Astrocyte (in vitro differentiated cells and primary cell): ENCODE measurements around the gene SPDYE17.
"Not testable (repeated sequence)": the region's sequence is repeated elsewhere in the genome, so short reads cannot be mapped to it uniquely, and the experiment has no call there.

Source experiments
- CTCF ChIP-seq: IDR thresholded peaks from 2 replicates; pipeline ENCODE4 v1.5.1; 2011; ENCODE audit warnings: low read depth, mild to moderate bottlenecking, inconsistent platforms, low read length, moderate library complexity; ENCODE audit not compliant: insufficient read depth
- EZH2 ChIP-seq: IDR thresholded peaks from 2 replicates; pipeline ENCODE4 v1.6.1; 2012; ENCODE audit warnings: mild to moderate bottlenecking, low read length, inconsistent platforms; ENCODE audit not compliant: insufficient read depth

DNA sequence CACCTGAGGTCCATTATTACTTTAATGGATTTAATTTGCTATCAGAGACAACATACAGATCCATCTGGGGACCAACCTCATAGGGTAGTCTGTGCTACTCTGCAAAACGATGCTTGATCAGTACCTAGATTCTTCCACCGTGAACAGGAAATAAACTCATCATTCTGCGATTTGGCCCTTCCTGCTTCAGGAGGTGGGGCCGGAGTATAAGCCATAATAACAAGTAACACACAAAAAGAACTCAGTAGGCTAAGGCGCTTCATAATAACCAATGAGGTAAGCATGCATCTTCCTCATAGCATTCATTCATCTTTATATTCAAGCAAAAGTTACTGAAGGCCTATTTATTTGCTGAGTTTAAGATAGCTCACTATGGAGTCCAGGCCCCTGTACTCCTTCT, 47.5 kb upstream of the SPDYE17 start:
- not testable (repeated sequence) for TF ChIP-seq CTCF, EZH2
